DMS53 (cell line): ENCODE measurements around the gene PPP6R2.

Source experiments
- DNase-seq: peaks from one replicate; lab custom pipeline; 2025; lab: John Stamatoyannopoulos, UW

Gene PPP6R2

GRCh38 chr22:50342651-50343540 is at the start of gene PPP6R2:
TSS of gene PPP6R2 (plus strand) at chr22:50343327. CDS start at chr22:50393909, 50,582 bp downstream.
- DNase-seq = peak; percentile 88

- DNase-seq = peak; percentile 83
Measured at GRCh38 chr22:50293441-50294318, 49.4 kb upstream of the PPP6R2 start.

GRCh38 chr22:50294319-50294656 is 48.8 kb upstream of the PPP6R2 start:
- DNase-seq = peak; percentile 53

GRCh38 chr22:50296658-50297490 is 46.3 kb upstream of the PPP6R2 start:
- DNase-seq = no peak

GRCh38 chr22:50297510-50298265 is 45.4 kb upstream of the PPP6R2 start:
- no peak for DNase-seq

GRCh38 chr22:50298266-50298637 is 44.9 kb upstream of the PPP6R2 start:
- no peak for DNase-seq

GRCh38 chr22:50298937-50299784 is 44.0 kb upstream of the PPP6R2 start:
- DNase-seq = no peak

GRCh38 chr22:50299785-50300619 is 43.1 kb upstream of the PPP6R2 start:
- no peak for DNase-seq

GRCh38 chr22:50300620-50301257 is 42.4 kb upstream of the PPP6R2 start:
- no peak for DNase-seq

GRCh38 chr22:50301581-50301991 is 41.5 kb upstream of the PPP6R2 start:
- no peak for DNase-seq

- DNase-seq = no peak
Measured at GRCh38 chr22:50302041-50302541, 41.0 kb upstream of the PPP6R2 start.

- DNase-seq = no peak
Measured at GRCh38 chr22:50302564-50302963, 40.6 kb upstream of the PPP6R2 start.

- DNase-seq = no peak
Measured at GRCh38 chr22:50303515-50303847, 39.6 kb upstream of the PPP6R2 start.

GRCh38 chr22:50303848-50304527 is 39.1 kb upstream of the PPP6R2 start:
- no peak for DNase-seq

GRCh38 chr22:50304528-50305392 is 38.4 kb upstream of the PPP6R2 start:
- DNase-seq = no peak

GRCh38 chr22:50305393-50305922 is 37.7 kb upstream of the PPP6R2 start:
- peak; percentile 70 for DNase-seq
